Stimulated activated CD4-positive, alpha-beta T cell treated with anti-CD3 and anti-CD28 coated beads, Interleukin-1b, Interleukin-23, amount 100 ng/mL, for 4 hours (primary cell): ENCODE measurements around the gene GIMAP6.
"Not testable (repeated sequence)": the region's sequence is repeated elsewhere in the genome, so short reads cannot be mapped to it uniquely, and the experiment has no call there.

Experiments used
- DNase-seq, 2 donors: peaks; one replicate each; pipeline ENCODE4 v3.0.0-alpha.2; 2020; ENCODE audit warnings: low read depth in 2 of 2

GIMAP6 gene

GRCh38 chr7:150585199-150585598 lies 47.0 kb downstream of the GIMAP6 start:
- DNase-seq: no peak

GRCh38 chr7:150580638-150581394 lies 51.4 kb downstream of the GIMAP6 start:
- DNase-seq: no peak

GRCh38 chr7:150579979-150580637 lies 52.1 kb downstream of the GIMAP6 start:
- DNase-seq: not testable (repeated sequence)
